ENCODE measurements around the gene CYTH1.

GRCh38 chr17:78731904-78732303, 50.2 kb downstream of the CYTH1 start:
- no peak for TF ChIP-seq TEAD4 (IDR thresholded peaks at IDR 0.05)
- no peak for TF ChIP-seq EP300 (IDR thresholded peaks at IDR 0.05; ENCODE audit: borderline replicate concordance)

Data from Ishikawa (cell line).